Fibroblast of the aortic adventitia (primary cell): ENCODE measurements around the gene NAV2. TPM values are rescaled to one million over a fixed set of nuclear protein-coding genes. Genes with fewer than 3 reads are reported as not detected.

Experiments
- DNase-seq: peaks from one replicate; pipeline ENCODE4 v3.0.0-alpha.2; 2010; ENCODE audit warnings: low read depth
- H3K4me3 ChIP-seq: 2 replicates; pipeline ENCODE4 v1.5.1; 2011; ENCODE audit warnings: low read depth, mild to moderate bottlenecking, control low read depth, low read length, moderate library complexity
- total RNA-seq: library from RNA; depleted of rRNA; stranded (reverse); fragments of >200 nt; gene quantifications from 2 replicates; pipeline ENCODE4 v1.2.3, GENCODE V29; 2012; ENCODE audit warnings: low replicate concordance
- TF ChIP-seq, protein P1 (sequence below): IDR thresholded peaks from 2 replicates; pipeline ENCODE4 v1.5.1; 2011; ENCODE audit warnings: mild to moderate bottlenecking, low read length, control low read depth, inconsistent platforms; ENCODE audit not compliant: insufficient read depth

The NAV2 gene
- total RNA-seq, 1 donor = 44.6 TPM

DNA sequence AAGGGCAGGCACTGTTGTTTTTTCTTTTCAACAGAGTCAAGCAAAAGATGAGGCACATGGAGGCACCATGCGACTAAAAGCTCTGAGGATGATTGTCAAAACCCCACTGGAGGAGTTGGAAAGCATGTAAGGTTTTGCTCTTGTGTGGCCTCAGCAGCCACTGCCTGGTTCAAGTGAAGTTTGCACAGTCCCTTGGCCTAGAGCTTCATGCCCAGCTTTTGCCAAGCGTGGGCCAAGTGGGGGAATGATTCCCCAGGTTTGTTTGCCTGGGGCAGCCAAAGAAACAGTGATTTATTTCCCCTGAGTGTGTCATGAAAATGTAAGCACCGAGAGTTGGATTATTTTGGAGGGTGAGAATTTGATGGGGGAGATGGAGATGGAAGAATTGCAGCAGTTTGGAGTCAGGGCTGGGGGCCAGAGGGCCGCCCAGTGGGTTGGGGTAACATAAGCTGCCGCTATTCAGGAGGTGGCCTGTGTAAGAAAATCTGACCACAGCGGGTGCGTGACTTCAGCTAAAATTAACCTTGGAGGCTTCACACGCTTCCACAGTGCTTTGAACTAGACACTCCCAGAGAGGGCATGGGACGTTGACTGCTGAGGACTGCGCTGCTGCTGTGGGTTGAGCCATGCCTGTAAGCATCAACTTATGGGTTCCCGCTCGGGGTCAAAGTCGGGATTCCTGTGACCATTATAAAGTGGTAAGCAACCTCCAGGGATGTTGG lies 100.7 kb downstream of the NAV2 start:
- no peak overlapping the region for H3K4me3 ChIP-seq
- no peak for DNase-seq
- TF ChIP-seq, protein P1, sequence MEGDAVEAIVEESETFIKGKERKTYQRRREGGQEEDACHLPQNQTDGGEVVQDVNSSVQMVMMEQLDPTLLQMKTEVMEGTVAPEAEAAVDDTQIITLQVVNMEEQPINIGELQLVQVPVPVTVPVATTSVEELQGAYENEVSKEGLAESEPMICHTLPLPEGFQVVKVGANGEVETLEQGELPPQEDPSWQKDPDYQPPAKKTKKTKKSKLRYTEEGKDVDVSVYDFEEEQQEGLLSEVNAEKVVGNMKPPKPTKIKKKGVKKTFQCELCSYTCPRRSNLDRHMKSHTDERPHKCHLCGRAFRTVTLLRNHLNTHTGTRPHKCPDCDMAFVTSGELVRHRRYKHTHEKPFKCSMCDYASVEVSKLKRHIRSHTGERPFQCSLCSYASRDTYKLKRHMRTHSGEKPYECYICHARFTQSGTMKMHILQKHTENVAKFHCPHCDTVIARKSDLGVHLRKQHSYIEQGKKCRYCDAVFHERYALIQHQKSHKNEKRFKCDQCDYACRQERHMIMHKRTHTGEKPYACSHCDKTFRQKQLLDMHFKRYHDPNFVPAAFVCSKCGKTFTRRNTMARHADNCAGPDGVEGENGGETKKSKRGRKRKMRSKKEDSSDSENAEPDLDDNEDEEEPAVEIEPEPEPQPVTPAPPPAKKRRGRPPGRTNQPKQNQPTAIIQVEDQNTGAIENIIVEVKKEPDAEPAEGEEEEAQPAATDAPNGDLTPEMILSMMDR = no peak

DNA sequence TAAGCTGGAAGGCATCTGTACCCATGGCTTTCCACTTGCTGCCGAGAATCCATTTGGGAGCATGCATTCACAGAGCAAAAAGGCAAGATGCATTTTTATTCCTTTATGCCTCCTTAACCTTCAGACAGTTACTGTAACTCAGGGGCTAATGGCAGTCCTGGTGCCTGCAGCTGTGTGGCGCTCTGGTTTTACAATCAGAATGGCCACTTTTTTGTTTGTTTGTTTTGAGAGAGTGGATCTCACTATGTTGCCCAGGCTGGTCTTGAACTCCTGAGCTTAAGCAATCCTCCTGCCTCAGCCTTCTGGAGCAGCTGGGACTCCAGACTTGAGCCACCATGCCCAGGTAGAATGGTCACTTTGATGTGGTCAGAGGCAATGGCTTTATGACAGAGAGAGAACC lies 101.8 kb downstream of the NAV2 start:
- no peak overlapping the region for H3K4me3 ChIP-seq
- DNase-seq = no peak
- TF ChIP-seq, protein P1 = no peak

DNA sequence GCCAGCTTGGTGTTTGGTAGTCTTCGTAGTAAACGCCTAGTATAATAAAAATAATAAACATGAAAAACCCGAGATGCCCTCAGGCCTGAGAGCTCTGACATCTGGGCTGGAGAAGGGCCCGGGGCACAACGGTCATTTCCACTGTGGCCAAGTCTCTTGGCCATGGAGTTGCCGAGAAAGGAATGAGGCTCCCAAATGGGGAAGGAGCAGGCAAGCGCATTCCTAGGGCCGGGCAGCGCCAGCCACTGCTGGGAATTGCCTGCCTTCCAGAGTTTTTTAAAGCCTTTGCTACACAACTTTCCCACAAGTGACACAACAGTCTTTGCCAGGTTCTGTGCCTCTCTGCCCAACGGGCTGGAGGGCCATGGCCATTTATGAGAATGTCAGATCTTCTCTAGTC lies 103.4 kb downstream of the NAV2 start:
- no peak for DNase-seq
- TF ChIP-seq, protein P1 = no peak
- H3K4me3 ChIP-seq = no peak overlapping the region

DNA sequence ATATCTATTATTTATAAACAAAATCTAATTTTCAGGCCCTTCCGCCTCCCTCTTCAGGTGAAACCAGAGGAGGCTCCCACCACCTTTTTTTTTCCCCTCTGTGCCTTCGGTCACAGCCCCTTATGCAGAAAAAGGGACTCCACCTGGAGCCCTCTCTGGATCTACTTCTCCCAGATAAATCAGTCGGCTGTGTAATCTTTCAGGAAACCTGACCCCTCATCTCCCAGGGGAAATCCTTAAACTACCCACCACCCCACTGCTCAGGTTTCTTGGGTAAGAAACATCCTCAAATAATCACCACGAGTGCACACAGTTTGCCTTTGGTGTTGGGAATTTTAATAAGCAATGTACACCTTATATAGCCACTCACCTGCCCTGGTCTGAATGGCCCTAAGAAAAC lies 104.2 kb downstream of the NAV2 start:
- no peak for DNase-seq
- H3K4me3 ChIP-seq = no peak overlapping the region
- TF ChIP-seq, protein P1 = no peak

DNA sequence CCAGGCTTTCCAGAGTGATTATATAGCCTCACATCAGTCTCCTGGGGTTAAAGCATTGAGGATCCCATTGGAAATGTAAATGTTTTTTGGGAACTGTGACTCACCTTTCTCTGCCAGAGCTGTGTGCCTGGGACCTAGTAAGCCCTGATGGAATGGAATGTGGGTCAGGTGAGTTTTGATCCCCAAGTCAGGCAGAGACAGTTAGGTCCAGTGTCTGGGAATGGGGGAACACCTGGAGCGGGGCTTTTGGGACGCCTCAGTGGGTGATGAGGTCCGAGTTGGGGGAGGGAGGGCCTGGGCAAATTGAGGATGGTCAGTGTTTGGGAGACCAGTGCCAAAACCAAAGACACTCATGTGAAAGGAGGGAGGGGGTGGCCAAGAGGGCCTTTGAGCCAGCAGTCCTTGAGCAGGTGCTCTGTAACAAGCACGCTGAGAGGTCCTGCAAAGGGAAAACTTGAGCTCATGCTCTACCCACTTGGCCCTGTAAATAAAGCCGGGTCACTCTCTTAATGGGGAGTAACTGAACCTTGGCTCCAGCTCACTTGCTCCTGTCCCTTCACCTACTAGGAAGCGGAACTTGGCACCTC lies 104.7 kb downstream of the NAV2 start:
- DNase-seq = no peak
- TF ChIP-seq, protein P1 = no peak
- H3K4me3 ChIP-seq = no peak overlapping the region

DNA sequence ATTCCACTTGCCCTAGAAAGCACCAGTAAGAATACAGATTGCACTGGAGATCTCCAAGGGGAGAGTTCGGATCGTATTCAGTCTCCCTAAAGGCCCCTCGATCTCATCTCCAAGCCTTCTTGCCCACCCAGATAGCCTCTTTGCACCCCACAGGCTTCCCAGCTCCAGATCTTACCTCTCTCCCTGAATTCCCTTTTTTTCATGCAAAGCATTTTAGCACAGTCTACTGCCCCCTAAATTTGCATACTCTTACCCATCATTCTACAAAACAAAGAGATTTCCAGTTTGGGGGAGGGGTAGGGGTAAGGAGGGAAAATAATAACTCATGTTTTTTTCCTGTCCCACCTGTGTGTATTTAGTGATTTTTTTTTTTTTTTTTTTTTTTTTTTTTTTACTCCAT lies 105.2 kb downstream of the NAV2 start:
- no peak for DNase-seq
- TF ChIP-seq, protein P1 = no peak
- H3K4me3 ChIP-seq = no peak overlapping the region
